SH-SY5Y (cell line): Measurements from ENCODE around the gene TNIK.

ENCODE experiments used
- GATA2 ChIP-seq: IDR thresholded peaks from 2 replicates; pipeline ENCODE4 v1.6.1; 2011; ENCODE audit warnings: mild to moderate bottlenecking, low read depth, low read length
- GATA3 ChIP-seq: IDR thresholded peaks from 2 replicates; pipeline ENCODE4 v1.6.1; 2011; ENCODE audit warnings: low read depth, mild to moderate bottlenecking, low read length, moderate library complexity

The TNIK gene

DNA sequence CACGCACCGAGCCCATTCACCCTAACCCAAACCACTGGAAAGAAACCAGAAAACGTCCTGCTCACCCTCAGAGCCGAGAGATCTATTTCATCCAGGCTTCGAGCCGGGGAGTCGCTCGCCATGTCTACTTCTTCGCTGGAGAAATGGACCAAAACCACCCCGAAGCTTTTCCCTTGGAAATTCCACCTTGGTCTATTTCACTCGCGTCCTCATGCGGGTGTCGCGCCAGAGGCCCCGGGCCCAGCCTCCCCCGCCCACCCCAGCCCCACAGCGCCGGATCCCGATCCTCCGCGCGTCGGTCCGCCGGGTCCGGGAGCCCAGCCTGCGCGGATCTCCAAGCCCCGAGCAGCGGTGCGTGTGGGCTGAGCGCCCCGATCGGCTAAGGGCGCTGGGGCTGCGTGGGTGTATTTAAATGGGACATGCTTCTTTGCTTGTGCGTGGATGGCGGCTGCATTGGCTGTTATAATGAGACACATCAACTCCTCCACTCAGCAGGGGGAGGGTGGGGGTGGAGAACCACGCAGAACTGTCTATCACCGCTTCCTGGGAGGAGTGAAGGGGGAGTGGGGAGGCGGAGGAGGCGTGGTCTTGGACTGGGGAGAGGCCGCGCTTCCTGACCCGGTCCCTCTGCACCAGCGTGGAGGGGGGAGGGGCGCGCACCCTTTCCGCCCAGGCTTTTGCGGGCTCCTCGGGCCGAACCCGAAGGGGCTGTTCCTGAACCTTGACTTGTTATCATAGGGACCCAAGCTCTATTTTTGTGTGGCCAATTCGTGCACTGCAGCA, at the start of gene TNIK:
Gene TNIK (minus strand): TSS at position 464 of the 783 bp plus-strand sequence. CDS start 342 bp downstream, at position 122.
- TF ChIP-seq GATA2, result no peak

DNA sequence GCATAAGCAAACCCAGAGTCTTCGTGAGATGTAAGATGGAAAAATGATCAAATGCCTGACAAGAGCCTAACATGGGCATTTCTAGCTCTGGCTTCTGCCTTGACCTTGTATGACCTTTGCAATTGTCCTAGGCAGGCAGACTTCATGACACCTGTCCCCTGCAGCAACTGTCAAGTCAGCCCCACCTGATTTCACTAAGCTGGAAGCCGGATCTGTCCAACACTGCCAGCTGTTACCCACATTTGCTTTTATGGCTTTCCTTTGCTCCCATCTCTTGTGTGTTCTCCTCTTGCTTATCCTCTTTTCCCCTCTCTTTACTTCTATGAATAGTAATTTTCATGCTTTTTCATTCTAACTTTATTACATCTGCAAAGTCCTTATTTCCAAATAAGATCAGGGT, 48.5 kb upstream of the TNIK start:
- TF ChIP-seq GATA2 (no peak), GATA3 (no peak)

DNA sequence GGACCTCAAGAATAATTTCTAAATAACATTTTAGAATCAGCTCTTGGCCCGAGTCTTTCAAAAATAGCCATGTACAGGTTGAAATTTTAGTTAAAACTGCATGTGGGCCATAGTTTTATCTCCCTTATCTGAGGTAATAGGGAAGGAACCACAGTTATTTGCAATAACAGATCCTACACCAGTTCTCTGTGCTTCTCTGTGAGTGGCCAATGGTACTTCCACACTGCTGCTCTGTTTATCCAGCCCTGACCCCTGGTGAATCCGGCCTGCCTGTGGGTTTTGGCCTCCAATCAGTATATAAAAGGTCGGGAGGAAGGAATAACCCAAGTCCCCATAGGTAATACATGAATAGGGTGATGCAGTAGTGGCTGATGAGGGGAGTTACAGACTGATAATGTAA, 48.0 kb upstream of the TNIK start:
- TF ChIP-seq GATA3, result no peak
- no peak for TF ChIP-seq GATA2

DNA sequence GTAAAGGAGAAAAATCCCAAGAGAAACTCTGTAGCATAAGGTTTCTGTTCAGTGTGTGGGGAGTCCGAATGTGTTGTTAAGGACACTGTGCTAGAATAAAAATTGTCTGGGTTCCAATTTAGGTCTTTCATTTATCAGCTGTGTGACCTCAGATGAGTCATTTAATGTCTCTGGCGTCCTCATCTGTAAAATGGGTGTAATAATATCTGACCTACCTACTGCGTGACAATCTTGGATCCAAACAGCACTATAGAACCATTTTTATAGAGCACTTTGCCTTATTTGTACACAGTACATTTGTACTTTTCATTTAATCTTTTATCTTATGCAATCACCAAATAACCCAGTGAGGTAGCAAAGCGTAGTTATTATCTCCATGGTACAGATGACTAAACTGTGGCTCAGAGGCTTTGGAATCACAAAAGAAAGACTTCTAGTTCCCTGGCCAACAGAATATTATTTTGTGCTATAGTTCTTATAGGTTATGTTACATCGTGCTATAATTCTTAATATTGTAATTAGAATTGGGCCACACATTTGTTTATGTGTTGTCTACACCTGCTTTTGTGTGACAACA, 46.6 kb upstream of the TNIK start:
- TF ChIP-seq GATA3, result no peak
- no peak for TF ChIP-seq GATA2

DNA sequence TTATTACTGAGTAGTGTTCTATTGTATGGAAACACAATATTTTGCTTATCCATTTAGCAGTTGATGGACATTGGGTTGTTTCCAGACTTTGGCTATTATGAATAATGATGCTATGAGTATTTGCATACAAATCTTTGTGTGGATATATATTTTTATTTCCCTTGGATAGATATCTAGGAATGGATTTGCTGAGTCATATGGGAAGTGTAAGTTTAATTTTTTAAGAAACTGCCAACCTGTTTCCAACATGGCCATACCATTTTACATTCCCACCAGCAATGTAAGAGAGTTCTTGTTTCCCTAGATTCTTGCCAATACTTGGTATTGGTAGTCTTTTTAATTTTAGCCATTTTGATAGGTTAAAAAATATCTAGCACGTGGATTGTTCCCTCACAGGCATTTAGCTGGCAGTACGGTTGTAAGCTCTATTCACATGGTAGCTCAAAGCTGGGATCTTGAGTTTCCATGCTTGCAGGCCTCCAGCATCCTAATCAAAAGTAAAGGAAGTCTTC, 45.7 kb upstream of the TNIK start:
- TF ChIP-seq GATA3 (no peak), GATA2 (no peak)

DNA sequence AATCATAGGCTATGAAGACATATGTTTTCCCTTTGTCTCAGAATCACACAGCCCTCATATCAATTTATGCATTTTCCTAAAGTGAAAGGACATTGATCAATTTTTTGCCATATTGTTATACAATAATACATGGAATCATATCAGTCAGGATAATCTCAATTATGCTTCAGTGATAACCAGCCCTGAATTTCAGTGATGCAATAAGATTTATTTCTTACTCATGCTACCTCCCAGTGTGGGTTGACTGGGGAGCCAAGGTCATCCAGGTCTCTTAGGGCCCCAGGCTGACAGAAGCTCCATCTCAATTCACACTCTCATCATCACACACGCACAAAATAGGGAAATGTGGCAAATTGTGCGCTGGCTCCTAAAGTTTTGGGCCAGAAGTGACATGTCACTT, 44.2 kb upstream of the TNIK start:
- TF ChIP-seq GATA2 (no peak), GATA3 (no peak)

DNA sequence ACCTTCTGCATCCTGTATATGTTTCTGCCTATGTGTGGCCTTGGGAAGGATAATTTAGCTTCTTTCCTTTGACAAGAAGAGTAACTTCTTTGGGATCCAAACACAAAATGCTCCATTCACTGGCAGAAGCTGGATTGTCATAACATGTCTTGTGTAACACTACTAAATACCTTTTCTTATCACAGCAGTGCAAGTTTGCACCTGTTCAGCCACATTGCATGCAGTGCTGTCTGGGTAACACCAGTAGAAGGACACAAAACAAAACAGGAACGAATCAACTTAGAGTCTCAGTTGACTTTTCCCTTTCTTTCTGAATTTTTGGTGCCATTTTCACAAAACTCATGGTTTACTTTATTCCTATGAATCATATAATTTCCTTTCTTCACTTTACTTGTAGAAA, 43.6 kb upstream of the TNIK start:
- TF ChIP-seq GATA2 (no peak), GATA3 (no peak)

DNA sequence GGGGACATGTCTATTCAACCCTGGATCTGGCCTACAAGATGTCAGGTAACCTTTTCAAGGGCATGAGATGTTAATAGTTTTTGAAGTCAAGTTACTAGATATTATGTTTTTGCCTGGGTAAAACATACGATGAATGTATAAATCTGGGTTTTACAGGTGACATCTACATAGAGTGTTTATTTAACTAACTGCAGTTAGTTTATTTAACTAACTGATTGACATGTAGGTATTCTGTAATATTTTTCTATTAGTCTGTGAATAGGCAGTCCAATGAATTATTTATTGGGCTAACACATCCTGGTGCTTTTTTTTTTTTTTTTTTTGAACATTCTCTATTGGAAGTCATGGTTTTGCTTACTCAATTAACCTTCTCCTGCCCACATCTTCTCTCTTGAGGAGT, 38.7 kb upstream of the TNIK start:
- no peak for TF ChIP-seq GATA3
- no peak for TF ChIP-seq GATA2

DNA sequence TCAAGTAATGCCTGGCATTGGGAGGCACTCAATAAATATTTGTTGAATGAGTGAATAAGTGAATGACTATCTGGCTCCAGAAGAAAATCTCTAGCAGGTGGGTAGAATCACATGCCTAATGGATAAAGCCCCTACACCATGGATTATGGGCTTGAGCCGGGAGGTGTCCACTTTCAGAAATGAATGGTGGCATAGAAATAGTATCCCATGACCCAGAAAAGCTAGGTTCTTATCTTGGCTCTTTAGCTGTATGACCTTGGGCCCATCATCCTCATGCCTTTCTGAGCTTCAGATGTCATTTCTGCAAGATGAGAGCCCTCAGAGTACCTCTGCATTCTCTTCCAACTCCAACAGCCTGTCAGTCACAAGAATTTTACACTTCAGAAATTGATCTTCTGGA, 37.3 kb upstream of the TNIK start:
- TF ChIP-seq GATA3 (no peak), GATA2 (no peak)

DNA sequence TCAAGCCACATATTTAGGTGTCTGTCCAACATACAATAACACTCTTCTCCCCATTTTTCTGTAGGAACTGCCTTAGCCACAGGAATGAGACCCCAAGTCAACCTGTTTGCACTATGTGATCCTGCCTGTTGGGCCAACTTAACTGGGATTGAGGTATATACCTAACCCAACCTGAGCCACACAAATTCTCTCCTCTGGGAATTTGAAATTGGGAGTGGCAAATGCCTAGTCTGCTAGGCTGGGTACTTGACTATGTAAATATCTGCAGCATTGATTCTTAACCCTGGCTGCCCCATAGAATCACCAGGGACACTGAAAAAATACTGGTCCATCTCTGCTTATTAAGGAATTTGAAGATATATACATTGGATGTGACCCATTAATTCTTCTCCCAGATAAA, 35.2 kb upstream of the TNIK start:
- no peak for TF ChIP-seq GATA2
- no peak for TF ChIP-seq GATA3

DNA sequence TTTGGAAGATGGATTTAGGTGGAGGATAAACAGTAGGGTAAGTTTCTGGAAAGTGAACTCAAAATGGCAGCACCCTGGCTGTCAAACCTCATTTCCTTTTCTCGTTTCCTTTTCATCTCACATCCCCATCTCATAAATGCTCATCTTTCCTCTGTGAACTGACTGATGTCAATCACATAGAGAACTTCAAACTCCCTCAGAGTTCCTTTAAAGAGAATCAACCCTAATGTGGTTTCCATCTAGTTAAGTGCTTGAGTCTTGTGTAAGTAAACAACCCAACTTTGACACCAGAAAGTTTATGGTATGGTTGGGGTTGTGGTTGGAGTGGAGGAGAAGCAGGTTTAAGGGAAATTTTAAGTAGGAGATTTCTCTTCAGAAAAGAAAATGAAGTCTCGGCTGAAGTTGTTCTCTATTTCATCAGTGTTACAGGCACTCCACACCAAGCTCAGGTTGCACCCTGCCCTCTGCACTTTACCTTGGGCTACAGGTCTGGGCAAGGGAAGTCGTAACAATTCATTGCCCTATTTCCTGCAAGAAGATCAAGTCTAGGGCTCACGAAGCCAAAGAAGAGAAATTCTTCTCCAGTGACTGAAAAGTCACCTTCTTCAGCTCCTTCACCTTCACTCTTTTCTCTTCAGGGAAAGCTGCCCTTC, 34.4 kb upstream of the TNIK start:
- TF ChIP-seq GATA3, result no peak
- TF ChIP-seq GATA2, result no peak

DNA sequence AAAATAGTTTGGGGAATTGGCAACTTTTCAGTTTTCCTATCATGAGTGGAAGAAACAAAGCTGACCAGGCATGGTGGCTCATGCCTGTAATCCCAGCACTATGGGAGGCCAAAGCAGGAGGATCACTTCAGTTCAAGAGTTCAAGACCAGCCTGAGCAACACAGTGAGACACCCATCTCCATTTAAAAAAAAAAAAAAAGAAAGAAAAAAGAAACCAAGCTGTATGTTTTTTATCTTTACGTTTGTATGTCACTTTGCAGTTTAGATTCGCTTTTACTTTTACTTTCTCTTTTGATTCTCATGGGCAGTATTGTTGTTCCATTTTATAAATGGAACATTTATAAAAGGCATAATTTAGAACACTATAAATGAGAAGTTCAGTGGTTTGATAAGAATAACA, 31.2 kb upstream of the TNIK start:
- TF ChIP-seq GATA3 (no peak), GATA2 (no peak)

DNA sequence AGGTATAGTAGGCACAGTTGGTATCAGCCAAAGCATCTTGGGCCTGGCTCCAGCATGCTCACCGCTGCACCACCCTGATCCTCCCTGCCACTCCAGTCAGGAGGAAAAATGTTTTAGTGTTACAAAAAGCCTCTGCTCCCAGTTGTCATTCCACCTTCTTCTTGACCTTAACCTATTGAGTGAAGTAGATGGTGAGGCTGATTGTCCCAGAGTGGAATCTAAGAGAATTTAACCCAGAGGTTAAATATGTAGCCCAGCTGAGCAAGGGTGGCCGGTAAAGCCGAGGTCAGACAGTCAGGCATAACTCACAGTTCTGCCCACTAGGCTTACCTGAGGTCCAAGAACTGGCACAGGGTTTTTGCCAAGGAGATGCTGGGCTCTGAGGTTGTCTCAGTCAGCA, 30.7 kb upstream of the TNIK start:
- TF ChIP-seq GATA3 (no peak), GATA2 (no peak)

DNA sequence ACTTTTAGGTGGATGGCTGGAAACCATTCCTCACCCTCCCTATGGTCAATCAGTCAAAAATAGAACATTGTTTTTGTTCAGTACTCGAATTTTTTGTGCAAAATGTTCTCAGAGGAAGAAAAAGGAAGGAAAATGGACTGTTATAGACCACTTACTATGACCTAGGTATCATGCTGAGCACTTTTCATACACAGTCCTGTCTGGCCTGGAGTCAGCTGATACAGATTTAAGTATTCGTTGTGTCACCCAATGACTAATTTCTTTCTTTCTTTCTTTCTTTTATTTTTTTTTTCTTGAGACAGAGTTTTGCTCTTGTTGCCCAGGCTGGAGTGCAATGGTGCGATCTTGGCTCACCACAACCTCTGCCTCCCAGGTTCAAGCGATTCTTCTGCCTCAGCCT, 29.1 kb upstream of the TNIK start:
- TF ChIP-seq GATA2 (no peak), GATA3 (no peak)

DNA sequence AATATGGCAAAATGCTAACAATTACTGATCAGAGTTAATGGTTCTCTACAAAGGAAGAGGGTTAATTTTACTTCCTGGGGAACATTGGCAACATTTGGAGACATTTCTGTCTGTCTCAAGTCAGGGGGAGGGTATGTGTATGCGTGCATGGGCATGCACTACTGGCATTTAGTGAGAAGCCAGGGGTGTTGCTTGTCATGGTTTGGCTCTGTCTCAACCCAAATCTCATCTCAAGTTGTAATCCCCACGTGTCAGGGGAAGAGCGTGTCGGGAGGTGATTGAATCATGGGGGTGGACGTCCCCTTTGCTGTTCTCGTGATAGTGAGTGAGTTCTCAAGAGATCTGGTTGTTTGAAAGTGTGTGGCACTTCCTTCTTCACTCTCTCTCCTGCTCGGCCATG, 28.3 kb upstream of the TNIK start:
- TF ChIP-seq GATA2 (no peak), GATA3 (no peak)
